ENCODE results near the gene SLC16A5.
"Not testable (repeated sequence)": the region's sequence is repeated elsewhere in the genome, so short reads cannot be mapped to it uniquely, and the experiment has no call there.

Gene SLC16A5

GRCh38 chr17:75044716-75045115 lies 43.0 kb upstream of the SLC16A5 start:
- no peak for TF ChIP-seq PATZ1 (CRISPR knock-in tag; IDR thresholded peaks at IDR 0.05; ENCODE audit: borderline replicate concordance)
- no peak for TF ChIP-seq ZFP30 (CRISPR knock-in tag; IDR thresholded peaks at IDR 0.05)
- TF ChIP-seq TSHZ2 (CRISPR knock-in tag; IDR thresholded peaks at IDR 0.05): no peak
- TF ChIP-seq OSR1 (CRISPR knock-in tag; IDR thresholded peaks at IDR 0.05): no peak
- TF ChIP-seq CSRNP3 (CRISPR knock-in tag; IDR thresholded peaks at IDR 0.05): no peak
- no peak for TF ChIP-seq ZFP3 (CRISPR knock-in tag; IDR thresholded peaks at IDR 0.05)
- TF ChIP-seq ZC3H10 (CRISPR knock-in tag; IDR thresholded peaks at IDR 0.05): no peak
- TF ChIP-seq ZNF70 (CRISPR knock-in tag; IDR thresholded peaks at IDR 0.05): no peak
- no peak for TF ChIP-seq ESRRG (CRISPR knock-in tag; IDR thresholded peaks at IDR 0.05)
- no peak for TF ChIP-seq CSDC2 (CRISPR knock-in tag; IDR thresholded peaks at IDR 0.05)

GRCh38 chr17:75045946-75046406 lies 41.8 kb upstream of the SLC16A5 start:
- not testable (repeated sequence) for ATAC-seq

More at GRCh38 chr17:75044716-75045115, 43.0 kb upstream of the SLC16A5 start:
- ATAC-seq: no peak

GRCh38 chr17:75046407-75047289 lies 41.1 kb upstream of the SLC16A5 start, which contains the start of the genes ATP5PD and KCTD2:
Gene ATP5PD, minus strand, starts transcription at chr17:75046969. Its CDS starts 4,319 bp downstream, at chr17:75042650.
Gene KCTD2, plus strand, starts transcription at chr17:75047225. Its CDS starts 26 bp downstream, at chr17:75047251.
- peak; percentile 99 for ATAC-seq
- 0 out of 2 replicates have a peak, but pooled peaks have one; percentile 36 for TF ChIP-seq ZNF70 (CRISPR knock-in tag; IDR thresholded peaks at IDR 0.05)
- TF ChIP-seq ZFP3 (CRISPR knock-in tag; IDR thresholded peaks at IDR 0.05): 0 out of 2 replicates have a peak, but pooled peaks have one; percentile 39
- TF ChIP-seq PATZ1 (CRISPR knock-in tag; IDR thresholded peaks at IDR 0.05; ENCODE audit: borderline replicate concordance): peak; percentile 98
- TF ChIP-seq TSHZ2 (CRISPR knock-in tag; IDR thresholded peaks at IDR 0.05): no peak
- no peak for TF ChIP-seq TCF4 (CRISPR knock-in tag; IDR thresholded peaks at IDR 0.05; ENCODE audit: borderline replicate concordance)
- TF ChIP-seq RARB (CRISPR knock-in tag; IDR thresholded peaks at IDR 0.05): no peak
- TF ChIP-seq ISL1 (CRISPR knock-in tag; IDR thresholded peaks at IDR 0.05): no peak
- TF ChIP-seq CSRNP3 (CRISPR knock-in tag; IDR thresholded peaks at IDR 0.05): no peak

All from SK-N-SH treated with all-trans-retinoic acid at 6 μM for 48 hours (cell line).